Psoas muscle (tissue), 8 donors: ENCODE measurements around the gene NT5DC3. TPM values are rescaled to one million over a fixed set of nuclear protein-coding genes. Genes with fewer than 3 reads are reported as not detected.

ENCODE experiments used
- ATAC-seq, 4 donors: fragments of 200-7000 bp; cut with Tn5 transposase; one replicate each; pipeline ENCODE4 v1.9.1; 2020; ENCODE audit warnings: moderate library complexity in 3 of 4, mild to moderate bottlenecking in 2 of 4
- DNase-seq, 2 donors: peaks; one replicate each; pipeline ENCODE4 v3.0.0-alpha.2; 2020
- H3K27ac ChIP-seq: fragments of 200-600 bp; one replicate; pipeline ENCODE4 v1.8.0; 2022
- H3K27me3 ChIP-seq, 3 donors: fragments of 200-600 bp in 1 of 3; one replicate each; pipeline versions ENCODE4 v1.6.1 to v1.8.0; 2013 to 2022; ENCODE audit warnings: low read length in 2 of 3, mild to moderate bottlenecking in 2 of 3, moderate library complexity in 1 of 3; ENCODE audit not compliant: insufficient read depth in 3 of 3
- H3K36me3 ChIP-seq, 2 donors: fragments of 200-600 bp in 1 of 2; one replicate each; pipeline versions ENCODE4 v1.6.1 to v1.8.0; 2013 to 2022; ENCODE audit warnings: low read depth in 1 of 2, mild to moderate bottlenecking in 1 of 2, moderate library complexity in 1 of 2; ENCODE audit not compliant: insufficient read depth in 1 of 2
- H3K4me1 ChIP-seq: fragments of 200-600 bp; one replicate; pipeline ENCODE4 v1.8.0; 2022
- H3K4me3 ChIP-seq: fragments of 200-600 bp; one replicate; pipeline ENCODE4 v1.8.0; 2022; ENCODE audit warnings: mild to moderate bottlenecking
- H3K9me3 ChIP-seq: fragments of 200-600 bp; one replicate; pipeline ENCODE4 v1.8.0; 2022
- WGBS, 3 donors: extraction: QIAGEN DNeasy Blood & Tissue Kit; methylation state at CpG; one replicate each; pipeline versions ENCODE4 v1.1.6 to v1.1.7; 2013; 5-methylcytosine and 5-hydroxymethylcytosine counted together
- intact Hi-C, 2 donors: fragments of 100-400 bp; cut with DNase I; formaldehyde crosslinking; loops; one replicate each; pipeline versions ENCODE4 v1.11.0 to v1.14.2; 2022
- polyA plus RNA-seq, 3 donors: library from polyadenylated mRNA; stranded (reverse); fragments of 200-250 nt; gene quantifications; one replicate each; pipeline ENCODE4 v1.2.3, GENCODE V29; 2013
- total RNA-seq, 4 donors: library from RNA; stranded (reverse); fragmentation: NEBNext Ultra II Directional in 2 of 4; extraction: Animal tissue kit (Norgen Biotek cat#: 25700) in 2 of 4; gene quantifications; one replicate each; pipeline versions ENCODE4 v1.2.1 to v1.2.4, GENCODE V29; 2021 to 2023
- TF ChIP-seq, protein P1 (sequence below): fragments of 200-600 bp; IDR thresholded peaks from one replicate; pipeline ENCODE4 v1.8.0; 2022; ENCODE audit warnings: antibody characterized with exemption
- donor health status: healthy with polysubstance abuse.
- donor health status: DM: no; HTN: no; CAD: no; lungs with moderate emphysema.
- donor health status: Bipolar disorder and iron deficiency.
- donor health status: healthy.
- donor health status: DM: yes; HTN: yes; CAD: no.
- donor health status: DM: no; HTN: no; CAD: no.
- donor health status: DM: no; HTN: no; CAD: no.
- donor health status: DM: yes; HTN: yes; CAD: no.

Gene NT5DC3
- total and polyA plus RNA-seq, 7 donors, result 5.2 to 64.2 (median 16.2) TPM

DNA sequence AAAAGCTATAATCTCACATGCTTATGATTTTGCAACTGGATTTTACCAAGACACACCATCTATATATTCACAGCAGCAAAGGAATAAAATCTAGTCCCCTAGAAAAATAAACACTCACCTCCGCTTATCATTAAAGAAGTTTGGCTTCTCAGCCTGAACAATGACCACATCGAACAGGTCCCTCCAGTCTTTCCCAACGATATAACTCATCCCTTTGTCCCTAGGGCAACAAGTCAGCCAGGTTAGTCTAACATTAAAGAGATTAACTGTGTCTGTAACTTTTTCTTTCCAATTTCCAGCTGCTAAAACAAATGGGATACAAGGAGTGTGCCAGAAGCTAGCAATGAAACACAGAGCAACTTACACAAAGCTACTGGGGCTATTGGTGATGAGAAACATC lies 48.0 kb downstream of the NT5DC3 start:
- intact Hi-C loops, result no loop called here
- peaks cover 17 to 57% of the 10 kb centered on the region in 2 donors for H3K36me3 ChIP-seq
- WGBS, 3 donors, result 56 to 80% (median 78%) methylated on average over 3 of the region's 3 CpGs

DNA sequence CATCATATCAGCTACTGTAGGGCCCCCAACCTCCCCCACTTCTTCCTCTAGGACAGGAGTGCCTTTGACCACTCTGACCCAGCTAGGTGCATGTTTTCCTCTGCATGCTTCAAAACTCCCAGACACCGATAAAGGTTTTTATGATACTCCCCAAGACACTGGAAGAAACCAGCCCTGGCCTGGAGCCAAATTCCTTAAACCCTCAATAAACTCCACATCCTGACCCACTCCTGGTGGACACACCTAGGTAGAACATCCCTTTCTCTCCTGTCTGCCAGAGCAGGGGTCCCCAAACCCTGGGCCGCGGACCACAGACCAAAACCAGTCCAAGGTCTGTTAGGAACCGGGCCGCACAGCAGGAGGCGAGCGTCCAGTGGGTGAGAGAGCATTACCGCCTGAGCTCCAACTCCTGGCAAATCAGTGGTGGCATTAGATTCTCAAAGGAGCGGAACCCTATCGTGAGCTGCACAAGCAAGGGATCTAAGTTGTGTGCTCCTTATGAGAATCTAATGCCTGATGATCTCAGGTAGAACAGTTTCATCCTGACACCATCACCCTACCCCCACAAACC lies 49.6 kb downstream of the NT5DC3 start:
- no peaks in the 10 kb centered on the region for H3K9me3 ChIP-seq
- WGBS, 3 donors, result 77 to 89% (median 84%) methylated on average over 10 of the region's 10 CpGs
- no peak for DNase-seq

More for the DNA sequence above, 48.0 kb downstream of the NT5DC3 start:
- no peak overlapping the region for H3K27ac ChIP-seq
- H3K9me3 ChIP-seq, result no peaks in the 10 kb centered on the region
- no peak for DNase-seq
- H3K4me3 ChIP-seq, result no peak overlapping the region
- ATAC-seq, result no peak
- TF ChIP-seq, protein P1, sequence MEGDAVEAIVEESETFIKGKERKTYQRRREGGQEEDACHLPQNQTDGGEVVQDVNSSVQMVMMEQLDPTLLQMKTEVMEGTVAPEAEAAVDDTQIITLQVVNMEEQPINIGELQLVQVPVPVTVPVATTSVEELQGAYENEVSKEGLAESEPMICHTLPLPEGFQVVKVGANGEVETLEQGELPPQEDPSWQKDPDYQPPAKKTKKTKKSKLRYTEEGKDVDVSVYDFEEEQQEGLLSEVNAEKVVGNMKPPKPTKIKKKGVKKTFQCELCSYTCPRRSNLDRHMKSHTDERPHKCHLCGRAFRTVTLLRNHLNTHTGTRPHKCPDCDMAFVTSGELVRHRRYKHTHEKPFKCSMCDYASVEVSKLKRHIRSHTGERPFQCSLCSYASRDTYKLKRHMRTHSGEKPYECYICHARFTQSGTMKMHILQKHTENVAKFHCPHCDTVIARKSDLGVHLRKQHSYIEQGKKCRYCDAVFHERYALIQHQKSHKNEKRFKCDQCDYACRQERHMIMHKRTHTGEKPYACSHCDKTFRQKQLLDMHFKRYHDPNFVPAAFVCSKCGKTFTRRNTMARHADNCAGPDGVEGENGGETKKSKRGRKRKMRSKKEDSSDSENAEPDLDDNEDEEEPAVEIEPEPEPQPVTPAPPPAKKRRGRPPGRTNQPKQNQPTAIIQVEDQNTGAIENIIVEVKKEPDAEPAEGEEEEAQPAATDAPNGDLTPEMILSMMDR, result no peak
- no peaks in the 10 kb centered on the region for H3K4me1 ChIP-seq
- H3K27me3 ChIP-seq, result no peaks in the 10 kb centered on the region

DNA sequence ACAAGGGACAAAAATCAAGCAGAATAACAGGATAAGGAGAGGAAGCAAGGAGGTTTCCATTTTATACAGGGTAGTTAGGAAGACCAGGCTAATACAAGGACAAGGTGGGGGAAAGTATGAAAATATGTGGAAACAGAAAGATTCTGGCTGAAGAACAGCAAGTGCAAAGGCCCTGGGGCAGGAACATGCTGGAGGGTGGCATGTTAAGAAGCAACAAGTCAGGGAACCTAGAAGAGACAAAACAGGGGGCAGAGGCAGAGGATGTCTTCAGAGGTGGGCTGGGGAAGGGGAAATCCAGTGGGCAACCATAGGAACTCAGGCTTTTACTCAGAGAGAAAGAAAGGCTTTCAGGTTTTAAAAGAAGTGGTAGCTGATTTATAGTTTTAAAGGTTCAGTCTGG lies 54.8 kb downstream of the NT5DC3 start:
- Histone ChIP-seq H3K27me3 (no peaks in the 10 kb centered on the region), H3K4me1 (peaks cover 43% of the 10 kb centered on the region), H3K9me3 (no peaks in the 10 kb centered on the region), H3K27ac (no peak overlapping the region), H3K36me3 (peaks cover under 1 to 2% of the 10 kb centered on the region in 2 donors), H3K4me3 (no peak overlapping the region)
- intact Hi-C loops, result no loop called here
- ATAC-seq (no peak), DNase-seq (no peak)
- TF ChIP-seq, protein P1, result no peak

More for the DNA sequence above, 49.6 kb downstream of the NT5DC3 start:
- H3K27me3 ChIP-seq, result no peaks in the 10 kb centered on the region
- H3K4me3 ChIP-seq, result no peak overlapping the region
- H3K27ac ChIP-seq, result no peak overlapping the region
- H3K4me1 ChIP-seq, result no peaks in the 10 kb centered on the region
- ATAC-seq, result no peak
- intact Hi-C loops, result no loop called here
- H3K36me3 ChIP-seq, result peaks cover 11 to 50% of the 10 kb centered on the region in 2 donors
- TF ChIP-seq, protein P1, result no peak

DNA sequence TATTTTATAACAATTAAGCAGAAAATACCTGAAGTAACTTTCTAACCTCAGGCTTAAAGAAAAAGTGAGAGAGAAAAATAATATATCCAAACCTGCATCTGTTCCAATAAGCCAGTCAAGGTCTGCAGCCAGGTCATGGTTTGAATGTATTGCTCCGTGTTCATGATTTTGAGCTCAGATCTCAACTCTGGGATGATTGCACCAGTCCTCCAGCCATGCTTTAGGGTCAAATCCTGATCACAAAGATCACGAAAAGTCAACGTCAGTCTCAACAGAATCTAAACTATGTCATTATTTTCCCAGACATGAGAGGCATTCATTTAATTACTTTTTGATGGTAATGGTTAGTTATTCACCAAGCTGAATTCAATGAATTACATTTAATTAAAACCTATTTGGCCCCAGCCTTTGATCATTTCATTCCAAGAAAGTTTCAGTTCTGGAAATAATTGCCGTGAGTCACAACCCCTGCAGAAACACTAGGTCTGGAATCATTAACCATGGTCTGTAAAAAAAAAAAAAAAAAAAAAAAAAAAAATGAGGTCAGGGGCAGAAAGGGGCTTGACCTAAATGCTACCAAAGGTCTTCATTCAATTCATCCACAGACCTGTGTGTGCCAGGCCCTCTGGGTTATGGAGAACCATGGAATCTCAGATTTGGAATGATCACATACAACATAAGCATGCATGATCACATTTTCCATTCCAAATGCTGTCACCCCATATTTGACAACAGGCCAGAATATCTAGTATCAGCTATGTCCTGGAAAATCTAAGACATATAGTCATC lies 55.6 kb downstream of the NT5DC3 start:
- no peaks in the 10 kb centered on the region for H3K27me3 ChIP-seq
- WGBS, 3 donors, result 59 to 69% (median 68%) methylated on average over 4 of the region's 4 CpGs
- H3K9me3 ChIP-seq, result no peaks in the 10 kb centered on the region
- peaks cover 48% of the 10 kb centered on the region for H3K4me1 ChIP-seq
- DNase-seq (no peak), ATAC-seq (no peak)
- intact Hi-C loops, result no loop called here
- TF ChIP-seq, protein P1, result no peak
- peak overlapping the region; percentile 87 for H3K27ac ChIP-seq
- H3K4me3 ChIP-seq, result no peak overlapping the region
- H3K36me3 ChIP-seq, result no peaks in the 10 kb centered on the region
